Endothelial cell (in vitro differentiated cells): Measurements from ENCODE around the gene UBE3B. TPM values are rescaled to one million over a fixed set of nuclear protein-coding genes. Genes with fewer than 3 reads are reported as not detected.

Experiments used
- DNase-seq: peaks from one replicate; pipeline ENCODE4 v3.0.0; 2021; ENCODE audit warnings: low spot score
- H3K27ac Mint-ChIP-seq: one replicate; pipeline ENCODE4 v1.8.0; 2021; ENCODE audit warnings: mixed read lengths, inconsistent platforms; ENCODE audit not compliant: unreplicated experiment
- H3K27me3 Mint-ChIP-seq: one replicate; pipeline ENCODE4 v1.8.0; 2021; ENCODE audit warnings: mild to moderate bottlenecking, moderate library complexity, mixed read lengths, inconsistent platforms; ENCODE audit not compliant: unreplicated experiment
- H3K36me3 Mint-ChIP-seq: one replicate; pipeline ENCODE4 v1.8.0; 2021; ENCODE audit warnings: mild to moderate bottlenecking, low read depth, mixed read lengths, inconsistent platforms; ENCODE audit not compliant: unreplicated experiment
- H3K4me1 Mint-ChIP-seq: one replicate; pipeline ENCODE4 v1.8.0; 2021; ENCODE audit warnings: mild to moderate bottlenecking, mixed read lengths, inconsistent platforms; ENCODE audit not compliant: unreplicated experiment
- H3K4me3 Mint-ChIP-seq: one replicate; pipeline ENCODE4 v1.8.0; 2021; ENCODE audit warnings: mild to moderate bottlenecking, mixed read lengths, inconsistent platforms; ENCODE audit not compliant: unreplicated experiment
- H3K9me3 Mint-ChIP-seq: one replicate; pipeline ENCODE4 v1.8.0; 2021; ENCODE audit warnings: mixed read lengths, inconsistent platforms; ENCODE audit not compliant: unreplicated experiment
- total RNA-seq: library from RNA; stranded (reverse); fragmentation: NEBNext Ultra II Directional; extraction: Animal tissue kit (Norgen Biotek cat#: 25700); gene quantifications from one replicate; pipeline ENCODE4 v1.2.1, GENCODE V29; 2021; ENCODE audit not compliant: unreplicated experiment
- TF ChIP-seq, protein P1 (sequence below): fragments of 200-600 bp; sonication (generic); IDR thresholded peaks from one replicate; pipeline ENCODE4 v1.5.0; 2021; ENCODE audit warnings: antibody characterized with exemption; ENCODE audit not compliant: unreplicated experiment

Gene UBE3B
- total RNA-seq, 1 donor from 2014 or later = 44.3 TPM

DNA sequence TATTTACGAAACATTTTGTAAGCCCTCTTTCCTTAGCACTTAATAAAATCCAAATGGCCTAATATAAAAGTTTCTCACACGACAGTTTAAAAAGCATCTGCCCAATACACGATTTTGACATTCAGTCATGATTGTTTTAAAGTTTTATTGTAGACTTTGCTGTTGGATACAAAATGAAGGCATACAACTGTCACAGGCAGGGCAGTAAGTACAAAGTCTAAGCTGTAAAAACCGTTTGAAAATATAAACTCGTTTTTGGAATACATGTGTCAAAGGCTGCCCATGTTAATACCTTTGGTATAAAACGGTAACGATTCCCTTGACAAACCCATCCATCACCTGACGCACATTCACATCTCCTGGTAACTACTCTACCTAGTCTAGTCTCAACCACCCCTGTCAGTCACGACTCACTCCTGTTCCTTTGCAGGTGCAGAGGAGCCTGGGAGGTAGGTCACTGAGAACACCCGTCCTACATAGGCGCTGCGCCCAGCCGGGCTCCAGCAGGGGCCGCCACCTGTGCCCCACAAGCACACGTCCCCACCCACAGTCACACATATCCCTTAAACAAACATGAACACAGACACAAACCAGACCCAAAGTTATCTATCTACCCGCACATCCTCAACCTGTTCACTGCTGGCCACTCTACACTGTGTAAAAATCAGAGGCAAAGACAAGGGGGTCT lies 27.4 kb upstream of the UBE3B start:
- Mint-ChIP-seq H3K27me3 (peaks cover 5% of the 10 kb centered on the region), H3K27ac (peak overlapping the region; percentile 25), H3K4me1 (peaks cover 60% of the 10 kb centered on the region), H3K36me3 (peaks cover 56% of the 10 kb centered on the region), H3K4me3 (no peak overlapping the region), H3K9me3 (no peaks in the 10 kb centered on the region)
- DNase-seq = no peak
- TF ChIP-seq, protein P1, sequence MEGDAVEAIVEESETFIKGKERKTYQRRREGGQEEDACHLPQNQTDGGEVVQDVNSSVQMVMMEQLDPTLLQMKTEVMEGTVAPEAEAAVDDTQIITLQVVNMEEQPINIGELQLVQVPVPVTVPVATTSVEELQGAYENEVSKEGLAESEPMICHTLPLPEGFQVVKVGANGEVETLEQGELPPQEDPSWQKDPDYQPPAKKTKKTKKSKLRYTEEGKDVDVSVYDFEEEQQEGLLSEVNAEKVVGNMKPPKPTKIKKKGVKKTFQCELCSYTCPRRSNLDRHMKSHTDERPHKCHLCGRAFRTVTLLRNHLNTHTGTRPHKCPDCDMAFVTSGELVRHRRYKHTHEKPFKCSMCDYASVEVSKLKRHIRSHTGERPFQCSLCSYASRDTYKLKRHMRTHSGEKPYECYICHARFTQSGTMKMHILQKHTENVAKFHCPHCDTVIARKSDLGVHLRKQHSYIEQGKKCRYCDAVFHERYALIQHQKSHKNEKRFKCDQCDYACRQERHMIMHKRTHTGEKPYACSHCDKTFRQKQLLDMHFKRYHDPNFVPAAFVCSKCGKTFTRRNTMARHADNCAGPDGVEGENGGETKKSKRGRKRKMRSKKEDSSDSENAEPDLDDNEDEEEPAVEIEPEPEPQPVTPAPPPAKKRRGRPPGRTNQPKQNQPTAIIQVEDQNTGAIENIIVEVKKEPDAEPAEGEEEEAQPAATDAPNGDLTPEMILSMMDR = no peak

GRCh38 chr12:109450980-109451379 lies 26.5 kb upstream of the UBE3B start:
- peaks cover 50% of the 10 kb centered on the region for H3K4me1 Mint-ChIP-seq
- H3K27ac Mint-ChIP-seq = peak overlapping the region; percentile 77
- TF ChIP-seq, protein P1 = no peak
- no peaks in the 10 kb centered on the region for H3K9me3 Mint-ChIP-seq
- peak overlapping the region; percentile 34 for H3K4me3 Mint-ChIP-seq
- H3K36me3 Mint-ChIP-seq = peaks cover 62% of the 10 kb centered on the region
- no peak for DNase-seq
- H3K27me3 Mint-ChIP-seq = peaks cover 5% of the 10 kb centered on the region

DNA sequence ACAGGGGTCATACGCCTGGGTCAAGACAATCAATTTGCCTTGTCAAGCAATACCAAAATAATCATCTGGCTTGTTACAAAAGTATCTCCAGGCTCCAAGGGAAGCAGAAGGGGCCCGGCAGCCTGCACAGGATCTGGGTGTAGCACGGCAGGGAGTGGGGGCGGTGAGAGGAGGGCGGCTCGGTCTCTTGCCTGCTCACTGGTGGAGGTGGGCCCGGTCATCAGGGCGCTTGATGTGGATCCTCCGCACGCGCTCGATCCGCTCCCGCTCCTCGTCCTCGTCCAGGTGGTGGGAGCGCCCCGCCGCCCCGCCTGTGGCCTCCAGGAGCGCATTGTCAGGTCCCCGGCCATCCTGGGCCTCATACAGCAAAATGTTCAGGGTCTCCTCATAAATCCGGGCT lies 26.0 kb upstream of the UBE3B start:
- H3K4me1 Mint-ChIP-seq = peaks cover 48% of the 10 kb centered on the region
- H3K4me3 Mint-ChIP-seq = peak overlapping the region; percentile 34
- peaks cover 5% of the 10 kb centered on the region for H3K27me3 Mint-ChIP-seq
- no peaks in the 10 kb centered on the region for H3K9me3 Mint-ChIP-seq
- peaks cover 65% of the 10 kb centered on the region for H3K36me3 Mint-ChIP-seq
- no peak for DNase-seq
- peak overlapping the region; percentile 77 for H3K27ac Mint-ChIP-seq
- TF ChIP-seq, protein P1 = no peak

DNA sequence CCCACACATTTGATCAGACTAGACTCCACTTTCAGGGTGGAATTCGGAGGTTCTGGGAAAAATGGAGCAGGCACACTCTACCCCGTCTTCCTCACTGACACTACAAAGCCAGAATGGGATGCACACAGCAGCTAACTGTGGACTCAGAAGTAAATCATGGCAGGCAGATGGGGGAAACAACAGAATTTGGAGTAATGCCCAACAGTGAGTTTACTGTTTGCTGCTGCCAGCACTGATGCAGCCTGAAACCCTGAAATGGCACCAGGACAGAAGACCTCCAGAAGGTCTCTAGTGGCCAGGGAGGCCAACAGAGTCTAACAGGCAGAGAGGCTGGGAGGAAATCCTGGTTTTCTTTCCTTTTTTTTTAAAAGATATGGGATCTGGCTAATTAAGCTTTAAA lies 24.9 kb upstream of the UBE3B start:
- H3K27me3 Mint-ChIP-seq = peaks cover 5% of the 10 kb centered on the region
- H3K4me3 Mint-ChIP-seq = no peak overlapping the region
- H3K36me3 Mint-ChIP-seq = peaks cover 76% of the 10 kb centered on the region
- no peaks in the 10 kb centered on the region for H3K9me3 Mint-ChIP-seq
- DNase-seq = no peak
- TF ChIP-seq, protein P1 = no peak
- H3K4me1 Mint-ChIP-seq = peaks cover 53% of the 10 kb centered on the region
- H3K27ac Mint-ChIP-seq = peak overlapping the region; percentile 52

DNA sequence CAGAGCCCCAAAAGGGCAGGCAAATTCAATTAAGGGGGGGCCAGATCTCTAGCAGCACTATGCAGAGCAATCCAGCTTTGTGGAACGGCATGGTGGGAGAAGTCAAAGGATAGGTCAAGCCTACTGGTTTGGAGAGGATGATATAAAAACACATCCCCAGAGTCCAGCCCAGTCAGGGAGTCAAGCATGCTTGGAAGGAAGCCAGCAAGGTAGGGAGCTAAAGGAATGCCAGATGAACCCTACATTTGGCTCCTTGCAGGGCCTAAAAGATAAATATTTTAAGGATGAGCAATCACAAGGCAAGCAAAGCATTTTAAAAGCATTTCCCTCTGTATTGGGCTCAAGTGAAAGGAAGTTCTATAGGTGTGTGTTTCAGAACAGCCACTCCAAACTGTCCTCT lies 21.7 kb upstream of the UBE3B start:
- Mint-ChIP-seq H3K36me3 (peaks cover 69% of the 10 kb centered on the region), H3K9me3 (no peaks in the 10 kb centered on the region), H3K4me1 (peaks cover 55% of the 10 kb centered on the region), H3K27ac (no peak overlapping the region), H3K4me3 (peak overlapping the region; percentile 38), H3K27me3 (peaks cover 4% of the 10 kb centered on the region)
- DNase-seq = no peak
- TF ChIP-seq, protein P1 = no peak
